Stimulated activated CD4-positive, alpha-beta T cell treated with anti-CD3 and anti-CD28 coated beads, Interleukin-1b, Interleukin-23, amount 100 ng/mL, for 1 hour (primary cell): ENCODE results near the gene OPA3.

Experiments
- DNase-seq, 2 donors: peaks; one replicate each; pipeline ENCODE4 v3.0.0-alpha.2; 2020; ENCODE audit warnings: low read depth in 2 of 2

Gene OPA3

GRCh38 chr19:45567609-45568008, 17.0 kb downstream of the OPA3 start:
- no peak for DNase-seq

- no peak for DNase-seq
These were observed 20.3 kb downstream of the OPA3 start for GRCh38 chr19:45564131-45564780.

GRCh38 chr19:45560686-45561085, 23.9 kb downstream of the OPA3 start:
- no peak for DNase-seq

GRCh38 chr19:45560038-45560437, 24.6 kb downstream of the OPA3 start:
- DNase-seq, result no peak

GRCh38 chr19:45558399-45558878, 26.2 kb downstream of the OPA3 start:
- DNase-seq, result peak; percentile 11 to 32

- DNase-seq, result no peak
These were observed 27.8 kb downstream of the OPA3 start for GRCh38 chr19:45556835-45557234.

- no peak for DNase-seq
These were observed 30.1 kb downstream of the OPA3 start for GRCh38 chr19:45554481-45554880.

- no peak for DNase-seq
These were observed 31.1 kb downstream of the OPA3 start for GRCh38 chr19:45553464-45553863.

- no peak for DNase-seq
These were observed 36.5 kb downstream of the OPA3 start for GRCh38 chr19:45547965-45548609.

- DNase-seq, result no peak
These were observed 37.3 kb downstream of the OPA3 start for GRCh38 chr19:45547211-45547770.

- DNase-seq, result no peak
These were observed 42.4 kb downstream of the OPA3 start for GRCh38 chr19:45542234-45542668.

GRCh38 chr19:45539459-45539858, 45.1 kb downstream of the OPA3 start:
- no peak for DNase-seq

- DNase-seq, result no peak
These were observed 53.3 kb downstream of the OPA3 start for GRCh38 chr19:45531349-45531748.

- no peak for DNase-seq
These were observed 55.2 kb downstream of the OPA3 start for GRCh38 chr19:45529420-45529785.

GRCh38 chr19:45528744-45529419, 55.7 kb downstream of the OPA3 start:
- no peak for DNase-seq

GRCh38 chr19:45528149-45528743, 56.4 kb downstream of the OPA3 start:
- DNase-seq, result no peak

GRCh38 chr19:45527731-45528130, 56.9 kb downstream of the OPA3 start:
- no peak for DNase-seq

- no peak for DNase-seq
These were observed 57.6 kb downstream of the OPA3 start for GRCh38 chr19:45526971-45527370.

- DNase-seq, result no peak
These were observed 58.5 kb downstream of the OPA3 start for GRCh38 chr19:45526143-45526542.

- no peak for DNase-seq
These were observed 60.0 kb downstream of the OPA3 start for GRCh38 chr19:45524575-45525129.

GRCh38 chr19:45523642-45524256, 60.9 kb downstream of the OPA3 start:
- DNase-seq, result peak; percentile 33 to 42
